K562 (cell line): ENCODE results near the gene DYNLT2B. TPM values are rescaled to one million over a fixed set of nuclear protein-coding genes. Genes with fewer than 3 reads are reported as not detected.
A peak's percentile ranks its signal among the peaks of the same experiment; 100 is the strongest.

Experiments
- ESRRA ChIP-seq: fragments of 450-650 bp; IDR thresholded peaks from 2 replicates; pipeline ENCODE4 v1.6.1; 2014; ENCODE audit warnings: low read depth, mild to moderate bottlenecking, moderate library complexity, borderline replicate concordance
- GABPB2 ChIP-seq: fragments of 250-450 bp; sonication (Bioruptor Pico); conservative IDR thresholded peaks from 2 replicates; pipeline ENCODE4 v1.5.1; 2021; ENCODE audit warnings: mild to moderate bottlenecking
- GTF2E2 ChIP-seq: fragments of 200-800 bp; sonication (Bioruptor generic); IDR thresholded peaks from 2 replicates; pipeline ENCODE4 v1.6.1; 2016; ENCODE audit warnings: missing genetic modification characterization, missing compliant biosample characterization
- KLF6 ChIP-seq: fragments of 250-450 bp; sonication (Bioruptor Pico); IDR thresholded peaks from 2 replicates; pipeline ENCODE4 v1.4.0; 2020; ENCODE audit warnings: mild to moderate bottlenecking, moderate library complexity, borderline replicate concordance
- MYC ChIP-seq, 2 experiments: fragments of 250-450 bp in 1 of 2; sonication (Bioruptor Pico) in 1 of 2; IDR thresholded peaks; 2 replicates each; pipeline versions ENCODE4 v1.5.1 to v1.6.1; 2012 to 2021; ENCODE audit warnings: low read depth in 2 of 2, borderline replicate concordance in 1 of 2, improper control_type of control experiment in 1 of 2, low read length in 1 of 2, mild to moderate bottlenecking in 1 of 2, moderate library complexity in 1 of 2
- NCOA6 ChIP-seq: fragments of 450-650 bp; IDR thresholded peaks from 2 replicates; pipeline ENCODE4 v1.6.1; 2017; ENCODE audit warnings: mild to moderate bottlenecking
- OTX1 ChIP-seq: fragments of 450-650 bp; formaldehyde crosslinking; IDR thresholded peaks from 2 replicates; pipeline ENCODE4 v1.4.0; 2022; ENCODE audit warnings: mild to moderate bottlenecking
- POU5F1 ChIP-seq: fragments of 150-350 bp; IDR thresholded peaks from 2 replicates; pipeline ENCODE4 v1.6.1; 2014; ENCODE audit warnings: borderline replicate concordance, low read length, low read depth, mild to moderate bottlenecking; ENCODE audit not compliant: partially characterized antibody
- PURB ChIP-seq: sonication (generic); formaldehyde crosslinking; IDR thresholded peaks from 2 replicates; pipeline ENCODE4 v1.9.0; 2021; ENCODE audit warnings: low read depth, mild to moderate bottlenecking, missing genetic modification reagents
- SMARCB1 ChIP-seq: IDR thresholded peaks from 2 replicates; pipeline ENCODE4 v1.6.1; 2011; ENCODE audit warnings: improper control_type of control experiment, low read depth; ENCODE audit not compliant: insufficient read length
- SUPT5H ChIP-seq: fragments of 450-650 bp; IDR thresholded peaks from 2 replicates; pipeline ENCODE4 v1.6.1; 2016
- TEAD2 ChIP-seq: fragments of 450-650 bp; IDR thresholded peaks from 2 replicates; pipeline ENCODE4 v1.6.1; 2016; ENCODE audit warnings: missing genetic modification characterization, control low read depth, missing compliant biosample characterization
- ZKSCAN8 ChIP-seq: fragments of 200-800 bp; sonication (Bioruptor generic); IDR thresholded peaks from 2 replicates; pipeline ENCODE4 v1.6.1; 2016; ENCODE audit warnings: missing genetic modification characterization, missing compliant biosample characterization
- ZNF263 ChIP-seq: sonication (generic); formaldehyde crosslinking; IDR thresholded peaks from 2 replicates; pipeline ENCODE4 v1.8.0; 2022; ENCODE audit warnings: mild to moderate bottlenecking, missing genetic modification reagents, borderline replicate concordance
- polyA plus RNA-seq, 8 experiments: library from polyadenylated mRNA; depleted of rRNA in 4 of 8; stranded (reverse) in 5 of 8; unstranded in 3 of 8; fragments of >200 nt; fragmentation: Nextera tagmentation in 2 of 8; fragmentation: Illumina TruSeq in 1 of 8; extraction: Ambion mirVana in 2 of 8; extraction: Trizol in 1 of 8; gene quantifications; 2 replicates each; pipeline versions ENCODE4 v1.2.1 to v1.2.3, GENCODE V29; 2011 to 2014; ENCODE audit warnings: inconsistent platforms in 1 of 8, missing spikeins in 1 of 8
- total RNA-seq, 7 experiments: library from RNA; depleted of rRNA in 6 of 7; stranded (reverse); fragments of >200 nt in 6 of 7; fragmentation: Illumina TruSeq in 2 of 7; extraction: Trizol in 2 of 7; gene quantifications; 2 replicates each; pipeline versions ENCODE4 v1.2.1 to v1.2.3, GENCODE V29; 2011 to 2021; ENCODE audit warnings: low replicate concordance in 1 of 7
- TF ChIP-seq, protein P1 (sequence below): fragments of 450-650 bp; formaldehyde crosslinking; IDR thresholded peaks from 2 replicates; pipeline ENCODE4 v1.4.0; 2022; ENCODE audit warnings: missing genetic modification characterization
- TF ChIP-seq, protein P2 (sequence below), 2 experiments: fragments of 200-800 bp in 1 of 2; sonication (Bioruptor generic) in 1 of 2; sonication (generic) in 1 of 2; formaldehyde crosslinking in 1 of 2; IDR thresholded peaks in 1 of 2; conservative IDR thresholded peaks in 1 of 2; 2 replicates each; pipeline versions ENCODE4 v1.5.0 to v1.6.1; 2016 to 2020; ENCODE audit warnings: missing compliant biosample characterization in 1 of 2, missing genetic modification characterization in 1 of 2, missing genetic modification reagents in 1 of 2
- TF ChIP-seq, protein P3 (sequence below): fragments of 250-450 bp; sonication (Bioruptor Pico); IDR thresholded peaks from 2 replicates; pipeline ENCODE4 v1.9.0; 2021; ENCODE audit warnings: mild to moderate bottlenecking
- TF ChIP-seq, protein P4 (sequence below), 3 experiments: fragments of 200-800 bp in 1 of 3; fragments of 250-450 bp in 1 of 3; fragments of 450-650 bp in 1 of 3; sonication (Bioruptor Pico) in 1 of 3; sonication (Bioruptor generic) in 1 of 3; formaldehyde crosslinking in 1 of 3; IDR thresholded peaks; 2 replicates each; pipeline versions ENCODE4 v1.6.1 to v1.8.0; 2016 to 2022; ENCODE audit warnings: mild to moderate bottlenecking in 2 of 3, missing genetic modification characterization in 2 of 3, missing compliant biosample characterization in 1 of 3, moderate library complexity in 1 of 3

The DYNLT2B gene
- total and polyA plus RNA-seq, 9 of the 15 experiments (the other 6 are each of a cell fraction or from before 2014, with no cell fraction given): 6.5 to 19.9 (median 8.7) TPM

DNA sequence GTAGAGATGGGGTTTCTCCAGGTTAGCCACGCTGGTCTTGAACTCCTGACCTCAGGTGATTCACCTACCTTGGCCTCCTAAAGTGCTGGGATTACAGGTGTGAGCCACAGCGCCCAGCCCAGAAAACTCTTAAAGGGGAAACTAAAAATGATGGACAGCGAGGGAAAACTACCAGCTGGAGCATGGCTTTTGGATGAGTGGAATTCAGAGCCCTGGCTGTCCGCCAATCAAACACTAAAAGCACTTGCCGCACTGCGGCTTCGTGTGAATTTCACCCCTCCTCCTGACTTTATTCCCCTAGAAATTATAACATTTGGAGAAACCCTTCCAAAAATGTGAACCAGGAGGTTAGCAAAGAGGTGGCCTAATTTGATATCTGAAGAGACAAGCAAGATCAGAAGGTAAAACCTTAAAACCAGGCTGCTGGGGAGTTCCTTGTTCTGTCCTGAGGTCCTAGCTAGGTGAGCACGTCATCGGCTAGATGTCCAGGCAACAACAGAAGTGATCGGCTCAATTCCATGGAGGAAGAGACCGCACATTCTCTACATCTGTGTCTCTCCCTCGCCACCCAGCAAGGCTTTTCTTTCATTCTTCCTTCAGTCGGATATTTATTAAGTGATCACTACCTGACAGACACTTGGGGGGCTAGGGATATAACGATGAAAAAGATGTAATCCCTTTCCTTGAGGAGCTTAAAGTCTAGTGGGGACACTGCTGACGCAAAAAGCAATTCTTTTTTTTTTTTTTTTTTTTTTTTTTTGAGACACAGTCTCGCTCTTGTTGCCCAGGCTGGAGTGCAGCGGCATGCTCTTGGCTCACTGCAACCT is 18.5 kb upstream of the DYNLT2B start (continued):
- TF ChIP-seq, protein P1, sequence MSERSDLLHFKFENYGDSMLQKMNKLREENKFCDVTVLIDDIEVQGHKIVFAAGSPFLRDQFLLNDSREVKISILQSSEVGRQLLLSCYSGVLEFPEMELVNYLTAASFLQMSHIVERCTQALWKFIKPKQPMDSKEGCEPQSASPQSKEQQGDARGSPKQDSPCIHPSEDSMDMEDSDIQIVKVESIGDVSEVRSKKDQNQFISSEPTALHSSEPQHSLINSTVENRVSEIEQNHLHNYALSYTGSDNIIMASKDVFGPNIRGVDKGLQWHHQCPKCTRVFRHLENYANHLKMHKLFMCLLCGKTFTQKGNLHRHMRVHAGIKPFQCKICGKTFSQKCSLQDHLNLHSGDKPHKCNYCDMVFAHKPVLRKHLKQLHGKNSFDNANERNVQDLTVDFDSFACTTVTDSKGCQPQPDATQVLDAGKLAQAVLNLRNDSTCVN: no peak
- TF ChIP-seq PURB (CRISPR knock-in tag) (no peak), ZKSCAN8 (CRISPR knock-in tag) (peak; percentile 60; the same call in 1 of the 2 replicates), POU5F1 (no peak), KLF6 (CRISPR knock-in tag) (no peak), NCOA6 (no peak), ZNF263 (CRISPR knock-in tag) (no peak), ESRRA (no peak), GTF2E2 (tag) (no peak), GABPB2 (CRISPR knock-in tag) (no peak), MYC (IDR thresholded peaks at IDR 0.05; ENCODE audit: low read depth, low read length) (no peak), MYC (CRISPR knock-in tag; IDR thresholded peaks at IDR 0.05; ENCODE audit: borderline replicate concordance, low read depth) (0 out of 2 replicates have a peak, but pooled peaks have one; percentile 35), OTX1 (CRISPR knock-in tag) (no peak), SUPT5H (no peak), SMARCB1 (no peak), TEAD2 (no peak)
- TF ChIP-seq, protein P2, sequence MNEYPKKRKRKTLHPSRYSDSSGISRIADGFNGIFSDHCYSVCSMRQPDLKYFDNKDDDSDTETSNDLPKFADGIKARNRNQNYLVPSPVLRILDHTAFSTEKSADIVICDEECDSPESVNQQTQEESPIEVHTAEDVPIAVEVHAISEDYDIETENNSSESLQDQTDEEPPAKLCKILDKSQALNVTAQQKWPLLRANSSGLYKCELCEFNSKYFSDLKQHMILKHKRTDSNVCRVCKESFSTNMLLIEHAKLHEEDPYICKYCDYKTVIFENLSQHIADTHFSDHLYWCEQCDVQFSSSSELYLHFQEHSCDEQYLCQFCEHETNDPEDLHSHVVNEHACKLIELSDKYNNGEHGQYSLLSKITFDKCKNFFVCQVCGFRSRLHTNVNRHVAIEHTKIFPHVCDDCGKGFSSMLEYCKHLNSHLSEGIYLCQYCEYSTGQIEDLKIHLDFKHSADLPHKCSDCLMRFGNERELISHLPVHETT (CRISPR knock-in tag; conservative IDR thresholded peaks at IDR 0.05 in 1 of 2, IDR thresholded peaks at IDR 0.05 in 1 of 2): 0 out of 4 replicates have a peak, but pooled peaks of 1 of the 2 experiments have one; percentile 14
- TF ChIP-seq, protein P3, sequence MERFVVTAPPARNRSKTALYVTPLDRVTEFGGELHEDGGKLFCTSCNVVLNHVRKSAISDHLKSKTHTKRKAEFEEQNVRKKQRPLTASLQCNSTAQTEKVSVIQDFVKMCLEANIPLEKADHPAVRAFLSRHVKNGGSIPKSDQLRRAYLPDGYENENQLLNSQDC (CRISPR knock-in tag): no peak
- TF ChIP-seq, protein P4, sequence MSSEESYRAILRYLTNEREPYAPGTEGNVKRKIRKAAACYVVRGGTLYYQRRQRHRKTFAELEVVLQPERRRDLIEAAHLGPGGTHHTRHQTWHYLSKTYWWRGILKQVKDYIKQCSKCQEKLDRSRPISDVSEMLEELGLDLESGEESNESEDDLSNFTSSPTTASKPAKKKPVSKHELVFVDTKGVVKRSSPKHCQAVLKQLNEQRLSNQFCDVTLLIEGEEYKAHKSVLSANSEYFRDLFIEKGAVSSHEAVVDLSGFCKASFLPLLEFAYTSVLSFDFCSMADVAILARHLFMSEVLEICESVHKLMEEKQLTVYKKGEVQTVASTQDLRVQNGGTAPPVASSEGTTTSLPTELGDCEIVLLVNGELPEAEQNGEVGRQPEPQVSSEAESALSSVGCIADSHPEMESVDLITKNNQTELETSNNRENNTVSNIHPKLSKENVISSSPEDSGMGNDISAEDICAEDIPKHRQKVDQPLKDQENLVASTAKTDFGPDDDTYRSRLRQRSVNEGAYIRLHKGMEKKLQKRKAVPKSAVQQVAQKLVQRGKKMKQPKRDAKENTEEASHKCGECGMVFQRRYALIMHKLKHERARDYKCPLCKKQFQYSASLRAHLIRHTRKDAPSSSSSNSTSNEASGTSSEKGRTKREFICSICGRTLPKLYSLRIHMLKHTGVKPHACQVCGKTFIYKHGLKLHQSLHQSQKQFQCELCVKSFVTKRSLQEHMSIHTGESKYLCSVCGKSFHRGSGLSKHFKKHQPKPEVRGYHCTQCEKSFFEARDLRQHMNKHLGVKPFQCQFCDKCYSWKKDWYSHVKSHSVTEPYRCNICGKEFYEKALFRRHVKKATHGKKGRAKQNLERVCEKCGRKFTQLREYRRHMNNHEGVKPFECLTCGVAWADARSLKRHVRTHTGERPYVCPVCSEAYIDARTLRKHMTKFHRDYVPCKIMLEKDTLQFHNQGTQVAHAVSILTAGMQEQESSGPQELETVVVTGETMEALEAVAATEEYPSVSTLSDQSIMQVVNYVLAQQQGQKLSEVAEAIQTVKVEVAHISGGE (CRISPR knock-in tag; IDR thresholded peaks at IDR 0.05): no peak; a peak in 1 of 6 replicates
